HG02970 (cell line): Measurements from ENCODE around the gene OR1J2.
"Not testable (repeated sequence)": the region's sequence is repeated elsewhere in the genome, so short reads cannot be mapped to it uniquely, and the experiment has no call there.

ENCODE experiments used
- ATAC-seq: cut with Tn5 transposase; IDR thresholded peaks from one replicate; pipeline ENCODE4 v1.9.1; 2021; ENCODE audit warnings: mild to moderate bottlenecking, moderate library complexity, moderate number of reproducible peaks; ENCODE audit not compliant: unreplicated experiment, low FRiP score

OR1J2 gene

GRCh38 chr9:122510502-122510901 is at the start of gene OR1J2:
TSS of gene OR1J2 (plus strand) at chr9:122510802. CDS start at chr9:122510802, 0 bp downstream.
- ATAC-seq = no peak

- ATAC-seq = no peak
Observed at GRCh38 chr9:122463828-122464632, 46.6 kb upstream of the OR1J2 start.

GRCh38 chr9:122464633-122465567 is 45.7 kb upstream of the OR1J2 start:
- ATAC-seq = peak; percentile 83

GRCh38 chr9:122466456-122466855 is 44.1 kb upstream of the OR1J2 start:
- no peak for ATAC-seq

GRCh38 chr9:122468735-122469134 is 41.9 kb upstream of the OR1J2 start:
- ATAC-seq = no peak

- no peak for ATAC-seq
Observed at GRCh38 chr9:122474561-122474960, 36.0 kb upstream of the OR1J2 start.

- ATAC-seq = no peak
Observed at GRCh38 chr9:122475717-122476116, 34.9 kb upstream of the OR1J2 start.

GRCh38 chr9:122477346-122477745 is 33.3 kb upstream of the OR1J2 start:
- no peak for ATAC-seq

GRCh38 chr9:122477826-122478225 is 32.8 kb upstream of the OR1J2 start, which contains the start of gene OR1J1:
TSS of gene OR1J1 (minus strand) at chr9:122477926. CDS start at chr9:122477926, 0 bp downstream.
- no peak for ATAC-seq

GRCh38 chr9:122479062-122479461 is 31.5 kb upstream of the OR1J2 start:
- no peak for ATAC-seq

GRCh38 chr9:122498883-122499288 is 11.7 kb upstream of the OR1J2 start:
- ATAC-seq = no peak

- ATAC-seq = no peak
Observed at GRCh38 chr9:122506964-122507363, 3.6 kb upstream of the OR1J2 start.

- no peak for ATAC-seq
Observed at GRCh38 chr9:122518226-122518625, 7.6 kb downstream of the OR1J2 start.

GRCh38 chr9:122518841-122519240 is 8.2 kb downstream of the OR1J2 start, which contains the start of gene OR1J4:
TSS of gene OR1J4 (plus strand) at chr9:122519141. CDS start at chr9:122519141, 0 bp downstream.
- no peak for ATAC-seq

GRCh38 chr9:122519376-122519775 is 8.8 kb downstream of the OR1J2 start:
- no peak for ATAC-seq

GRCh38 chr9:122526602-122527001 is 16.0 kb downstream of the OR1J2 start:
- no peak for ATAC-seq

GRCh38 chr9:122527193-122527592 is 16.6 kb downstream of the OR1J2 start, which contains the start of gene OR1N1:
TSS of gene OR1N1 (minus strand) at chr9:122527293. CDS start at chr9:122527293, 0 bp downstream.
- no peak for ATAC-seq

GRCh38 chr9:122531157-122531556 is 20.6 kb downstream of the OR1J2 start:
- not testable (repeated sequence) for ATAC-seq

- no peak for ATAC-seq
Observed at GRCh38 chr9:122536134-122536533, 25.5 kb downstream of the OR1J2 start.

- ATAC-seq = not testable (repeated sequence)
Observed at GRCh38 chr9:122537066-122537465, 26.5 kb downstream of the OR1J2 start.

GRCh38 chr9:122538757-122539156 is 28.2 kb downstream of the OR1J2 start:
- no peak for ATAC-seq
